Fibroblast of villous mesenchyme (primary cell): ENCODE data around the gene TRABD2B. TPM values are rescaled to one million over a fixed set of nuclear protein-coding genes. Genes with fewer than 3 reads are reported as not detected.

Experiments used
- DNase-seq: peaks from one replicate; pipeline ENCODE4 v3.0.0-alpha.2; 2010; ENCODE audit warnings: low read depth
- H3K4me3 ChIP-seq: 2 replicates; pipeline ENCODE4 v1.5.1; 2011; ENCODE audit warnings: low read depth, mild to moderate bottlenecking, low read length
- CTCF ChIP-seq: IDR thresholded peaks from 2 replicates; pipeline ENCODE4 v1.5.1; 2012; ENCODE audit warnings: low read depth, mild to moderate bottlenecking, low read length; ENCODE audit not compliant: insufficient read depth
- total RNA-seq: library from RNA; depleted of rRNA; stranded (reverse); fragments of >200 nt; gene quantifications from 2 replicates; pipeline ENCODE4 v1.2.3, GENCODE V29; 2012

The TRABD2B gene
- total RNA-seq, 1 donor, result not detected

- DNase-seq, result no peak
- no peak for TF ChIP-seq CTCF
- no peak overlapping the region for H3K4me3 ChIP-seq
Measured at GRCh38 chr1:47926461-47926999, 70.7 kb downstream of the TRABD2B start.

- H3K4me3 ChIP-seq, result no peak overlapping the region
- TF ChIP-seq CTCF, result no peak
- no peak for DNase-seq
Measured at GRCh38 chr1:47924270-47925048, 72.7 kb downstream of the TRABD2B start.

GRCh38 chr1:47921935-47922415 lies 75.2 kb downstream of the TRABD2B start:
- TF ChIP-seq CTCF, result no peak
- no peak overlapping the region for H3K4me3 ChIP-seq
- no peak for DNase-seq

- DNase-seq, result no peak
- no peak for TF ChIP-seq CTCF
- no peak overlapping the region for H3K4me3 ChIP-seq
Measured at GRCh38 chr1:47919113-47919833, 77.9 kb downstream of the TRABD2B start.

- TF ChIP-seq CTCF, result no peak
- H3K4me3 ChIP-seq, result no peak overlapping the region
- no peak for DNase-seq
Measured at GRCh38 chr1:47918257-47918867, 78.8 kb downstream of the TRABD2B start.

GRCh38 chr1:47917687-47918086 lies 79.5 kb downstream of the TRABD2B start:
- TF ChIP-seq CTCF, result no peak
- DNase-seq, result no peak
- no peak overlapping the region for H3K4me3 ChIP-seq
